GM12878 (cell line): Measurements from ENCODE around the gene CDPF1. TPM values are rescaled to one million over a fixed set of nuclear protein-coding genes. Genes with fewer than 3 reads are reported as not detected.

Source experiments
- ATAC-seq: fragments of 200-7000 bp; cut with Tn5 transposase; 3 replicates; pipeline ENCODE4 v1.9.1; 2020; ENCODE audit warnings: mild to moderate bottlenecking, moderate library complexity
- BruUV-seq: library from RNA; stranded (reverse); fragments of 400-500 nt; replicated peaks from 2 replicates; lab custom pipeline; 2021; lab: Mats Ljungman, UMichigan
- CTCF ChIA-PET: fragments of 300-600 bp; sonication (Branson Sonifier 250); formaldehyde crosslinking; extraction: SDS; loops from one replicate; lab custom pipeline; 2021; ENCODE audit warnings: inconsistent platforms; lab: Yijun Ruan, JAX
- POLR2A ChIA-PET: fragments of 350-600 bp; formaldehyde crosslinking; extraction: SDS; loops from one replicate; lab custom pipeline; 2021; ENCODE audit warnings: inconsistent platforms; lab: Charles Lee
- RAD21 ChIA-PET: fragments of 300-600 bp; sonication (Branson Sonifier 250); formaldehyde crosslinking; loops from one replicate; lab custom pipeline; 2023; ENCODE audit warnings: antibody characterized with exemption; ENCODE audit not compliant: unreplicated experiment; lab: Charles Lee
- SMC1A ChIA-PET: fragments of 300-600 bp; sonication (Branson Sonifier 250); formaldehyde crosslinking; loops from one replicate; lab custom pipeline; 2023; ENCODE audit not compliant: unreplicated experiment, uncharacterized antibody; lab: Charles Lee
- DNase-seq: peaks from one replicate; pipeline ENCODE4 v3.0.0-alpha.2; 2011; ENCODE audit warnings: low read depth, low spot score
- FAIRE-seq: peaks from 3 replicates; lab custom pipeline; 2011; peaks lifted over from hg19 to GRCh38; lab: Jason Lieb, UNC
- H2AFZ ChIP-seq: 2 replicates; pipeline ENCODE4 v1.6.0; 2011; ENCODE audit warnings: low read depth, low read length, control low read depth; ENCODE audit not compliant: control insufficient read depth
- H3K27ac ChIP-seq: 2 replicates; pipeline ENCODE4 v1.5.1; 2011; ENCODE audit warnings: control low read depth; ENCODE audit not compliant: control insufficient read depth, insufficient read depth
- H3K27me3 ChIP-seq, 2 experiments: replicated peaks in 1 of 2; 2 replicates each; pipeline versions ENCODE4 v1.6.0 to v1.6.1; 2011; ENCODE audit warnings: low read length in 1 of 2; ENCODE audit not compliant: control insufficient read depth in 2 of 2, insufficient read depth in 2 of 2
- H3K36me3 ChIP-seq, 2 experiments: 2 replicates each; pipeline ENCODE4 v1.5.1; 2011; ENCODE audit warnings: low read length in 1 of 2; ENCODE audit not compliant: control insufficient read depth in 2 of 2, insufficient read depth in 2 of 2
- H3K4me1 ChIP-seq: 2 replicates; pipeline ENCODE4 v1.6.1; 2011; ENCODE audit warnings: mild to moderate bottlenecking, low read length, moderate library complexity, mixed read lengths; ENCODE audit not compliant: control insufficient read depth, insufficient read depth
- H3K4me2 ChIP-seq: 2 replicates; pipeline ENCODE4 v1.6.0; 2011; ENCODE audit warnings: control low read depth; ENCODE audit not compliant: control insufficient read depth, insufficient read depth
- H3K4me3 ChIP-seq: fragments of 200-600 bp; sonication (generic); 2 replicates; pipeline ENCODE4 v1.5.1; 2016
- H3K79me2 ChIP-seq: 2 replicates; pipeline ENCODE4 v1.6.0; 2011; ENCODE audit warnings: low read length; ENCODE audit not compliant: control insufficient read depth, insufficient read depth
- H3K9ac ChIP-seq: 2 replicates; pipeline ENCODE4 v1.8.0; 2011; ENCODE audit warnings: low read length, control low read depth, mixed read lengths; ENCODE audit not compliant: control insufficient read depth, insufficient read depth
- H3K9me3 ChIP-seq: replicated peaks from 3 replicates; pipeline ENCODE4 v1.5.1; 2011; ENCODE audit warnings: mild to moderate bottlenecking, low read length; ENCODE audit not compliant: control insufficient read depth, insufficient read depth
- H4K20me1 ChIP-seq: 2 replicates; pipeline ENCODE4 v1.6.0; 2011; ENCODE audit not compliant: control insufficient read depth, insufficient read depth
- DPF2 ChIP-seq: fragments of 450-650 bp; IDR thresholded peaks from 2 replicates; pipeline ENCODE4 v1.6.1; 2017; ENCODE audit warnings: mild to moderate bottlenecking
- HDAC6 ChIP-seq: fragments of 200-600 bp; sonication (generic); IDR thresholded peaks from one replicate; pipeline ENCODE4 v1.8.0; 2017; ENCODE audit warnings: antibody characterized with exemption; ENCODE audit not compliant: unreplicated experiment
- JUNB ChIP-seq: IDR thresholded peaks from 2 replicates; pipeline ENCODE4 v1.6.1; 2016; ENCODE audit warnings: antibody characterized with exemption, mild to moderate bottlenecking
- MXI1 ChIP-seq: fragments of 150-350 bp; IDR thresholded peaks from 2 replicates; pipeline ENCODE4 v1.6.1; 2011; ENCODE audit warnings: low read depth, mild to moderate bottlenecking, inconsistent platforms, low read length, improper control_type of control experiment
- NBN ChIP-seq: fragments of 450-650 bp; IDR thresholded peaks from 2 replicates; pipeline ENCODE4 v1.6.1; 2016
- POLR2A ChIP-seq: IDR thresholded peaks from 2 replicates; pipeline ENCODE4 v1.6.1; 2011; ENCODE audit warnings: low read depth, mild to moderate bottlenecking, low read length
- RAD51 ChIP-seq: fragments of 450-650 bp; IDR thresholded peaks from 2 replicates; pipeline ENCODE4 v1.6.1; 2016; ENCODE audit warnings: moderate library complexity, mild to moderate bottlenecking, inconsistent platforms
- RBBP5 ChIP-seq: fragments of 200-600 bp; sonication (generic); conservative IDR thresholded peaks from 2 replicates; pipeline ENCODE4 v1.6.1; 2016
- SIN3A ChIP-seq: IDR thresholded peaks from 2 replicates; pipeline ENCODE4 v1.6.1; 2012; ENCODE audit warnings: low read depth, low read length, improper control_type of control experiment
- SMAD1 ChIP-seq: fragments of 450-650 bp; IDR thresholded peaks from 2 replicates; pipeline ENCODE4 v1.6.1; 2018; ENCODE audit warnings: mild to moderate bottlenecking, low read depth; ENCODE audit not compliant: partially characterized antibody
- SMAD5 ChIP-seq: IDR thresholded peaks from 2 replicates; pipeline ENCODE4 v1.6.1; 2016; ENCODE audit warnings: antibody characterized with exemption, low read depth
- SP1 ChIP-seq: IDR thresholded peaks from one replicate; pipeline ENCODE4 v1.6.1; 2011; ENCODE audit warnings: low read depth, low read length
- STAT3 ChIP-seq: IDR thresholded peaks from 2 replicates; pipeline ENCODE4 v1.6.1; 2011; ENCODE audit warnings: low read depth, low read length, improper control_type of control experiment
- SUPT20H ChIP-seq: IDR thresholded peaks from 2 replicates; pipeline ENCODE4 v1.6.1; 2011; ENCODE audit warnings: low read depth, mild to moderate bottlenecking, low read length, moderate library complexity, borderline replicate concordance; ENCODE audit not compliant: control insufficient read depth
- ZNF24 ChIP-seq: fragments of 450-650 bp; IDR thresholded peaks from 2 replicates; pipeline ENCODE4 v1.6.1; 2017; ENCODE audit warnings: antibody characterized with exemption, mild to moderate bottlenecking
- ZNF274 ChIP-seq: IDR thresholded peaks from one replicate; pipeline ENCODE4 v1.8.0; 2011; ENCODE audit not compliant: insufficient read length, insufficient read depth
- ZNF384 ChIP-seq: IDR thresholded peaks from 2 replicates; pipeline ENCODE4 v1.6.1; 2012; ENCODE audit warnings: low read depth, mild to moderate bottlenecking, low read length, improper control_type of control experiment, borderline replicate concordance
- ZNF622 ChIP-seq: fragments of 450-650 bp; IDR thresholded peaks from 2 replicates; pipeline ENCODE4 v1.6.1; 2017; ENCODE audit warnings: mild to moderate bottlenecking, inconsistent platforms
- WGBS: methylation state at CpG from one replicate; pipeline ENCODE4 v1.1.6; 2016; ENCODE audit warnings: low lambda C conversion rate; ENCODE audit not compliant: insufficient replicate concordance, insufficient coverage; ENCODE audit errors: missing lambda C conversion rate; 5-methylcytosine and 5-hydroxymethylcytosine counted together
- in situ Hi-C: fragments of 300-500 bp; cut with MboI; formaldehyde crosslinking; loops from 9 replicates; pipeline ENCODE4 v1.14.3; 2018; ENCODE audit warnings: mixed read lengths
- intact Hi-C: fragments of 100-400 bp; cut with micrococcal nuclease; formaldehyde crosslinking; loops from one replicate; pipeline ENCODE4 v1.14.2; 2022; ENCODE audit not compliant: unreplicated experiment
- polyA plus RNA-seq, 11 experiments: library from polyadenylated mRNA; depleted of rRNA in 4 of 11; unstranded in 6 of 11; stranded (reverse) in 5 of 11; fragments of >200 nt; fragmentation: Nextera tagmentation in 4 of 11; fragmentation: Illumina TruSeq in 1 of 11; extraction: Ambion mirVana in 4 of 11; extraction: Trizol in 1 of 11; gene quantifications; 1 replicate in 1 of 11; 2 replicates in 10 of 11; pipeline versions ENCODE4 v1.2.1 to v1.2.3, GENCODE V29; 2011 to 2016; ENCODE audit warnings: inconsistent platforms in 2 of 11, missing spikeins in 2 of 11, low read depth in 1 of 11
- total RNA-seq, 4 experiments: library from RNA; depleted of rRNA in 3 of 4; stranded (reverse); fragments of >200 nt in 3 of 4; fragmentation: Illumina TruSeq in 1 of 4; extraction: Trizol in 1 of 4; gene quantifications; 2 replicates each; pipeline versions ENCODE4 v1.2.1 to v1.2.3, GENCODE V29; 2013 to 2021
- TF ChIP-seq, protein P1 (sequence below): fragments of 450-650 bp; IDR thresholded peaks from 2 replicates; pipeline ENCODE4 v1.6.1; 2017; ENCODE audit warnings: mild to moderate bottlenecking, moderate library complexity

Gene CDPF1
- total and polyA plus RNA-seq, 10 of the 15 experiments (the other 5 are each of a cell fraction or from before 2014, with no cell fraction given): 1.0 to 22.4 (median 7.9) TPM

GRCh38 chr22:46244771-46245170 lies 5.3 kb downstream of the CDPF1 start:
- Histone ChIP-seq H3K36me3 (no peaks in the 10 kb centered on the region), H4K20me1 (no peaks in the 10 kb centered on the region), H2AFZ (no peak overlapping the region), H3K79me2 (peaks cover 4% of the 10 kb centered on the region), H3K27ac (no peak overlapping the region), H3K4me3 (no peak overlapping the region), H3K4me1 (peaks cover 4% of the 10 kb centered on the region), H3K9ac (no peak overlapping the region), H3K9me3 (no peaks in the 10 kb centered on the region), H3K27me3 (no peaks in the 10 kb centered on the region), H3K4me2 (no peak overlapping the region)
- DNase-seq: no peak
- intact Hi-C loops: no loop called here
- FAIRE-seq: no peak
- RAD21 ChIA-PET: interaction anchor here (0.9 kb wide), 1 partner anchor 52 kb away, joined by 4 read pairs; the partner anchor contains the start of gene GTSE1
- no peak for TF ChIP-seq DPF2
- TF ChIP-seq STAT3: no peak
- no peak for TF ChIP-seq RAD51
- no peak for TF ChIP-seq JUNB
- TF ChIP-seq ZNF622: no peak
- TF ChIP-seq SMAD1: no peak
- no peak for TF ChIP-seq SP1
- no peak for TF ChIP-seq POLR2A
- no peak for TF ChIP-seq SUPT20H
- no peak for TF ChIP-seq SMAD5
- TF ChIP-seq RBBP5: no peak
- TF ChIP-seq ZNF384: no peak
- TF ChIP-seq HDAC6: no peak
- TF ChIP-seq, protein P1, sequence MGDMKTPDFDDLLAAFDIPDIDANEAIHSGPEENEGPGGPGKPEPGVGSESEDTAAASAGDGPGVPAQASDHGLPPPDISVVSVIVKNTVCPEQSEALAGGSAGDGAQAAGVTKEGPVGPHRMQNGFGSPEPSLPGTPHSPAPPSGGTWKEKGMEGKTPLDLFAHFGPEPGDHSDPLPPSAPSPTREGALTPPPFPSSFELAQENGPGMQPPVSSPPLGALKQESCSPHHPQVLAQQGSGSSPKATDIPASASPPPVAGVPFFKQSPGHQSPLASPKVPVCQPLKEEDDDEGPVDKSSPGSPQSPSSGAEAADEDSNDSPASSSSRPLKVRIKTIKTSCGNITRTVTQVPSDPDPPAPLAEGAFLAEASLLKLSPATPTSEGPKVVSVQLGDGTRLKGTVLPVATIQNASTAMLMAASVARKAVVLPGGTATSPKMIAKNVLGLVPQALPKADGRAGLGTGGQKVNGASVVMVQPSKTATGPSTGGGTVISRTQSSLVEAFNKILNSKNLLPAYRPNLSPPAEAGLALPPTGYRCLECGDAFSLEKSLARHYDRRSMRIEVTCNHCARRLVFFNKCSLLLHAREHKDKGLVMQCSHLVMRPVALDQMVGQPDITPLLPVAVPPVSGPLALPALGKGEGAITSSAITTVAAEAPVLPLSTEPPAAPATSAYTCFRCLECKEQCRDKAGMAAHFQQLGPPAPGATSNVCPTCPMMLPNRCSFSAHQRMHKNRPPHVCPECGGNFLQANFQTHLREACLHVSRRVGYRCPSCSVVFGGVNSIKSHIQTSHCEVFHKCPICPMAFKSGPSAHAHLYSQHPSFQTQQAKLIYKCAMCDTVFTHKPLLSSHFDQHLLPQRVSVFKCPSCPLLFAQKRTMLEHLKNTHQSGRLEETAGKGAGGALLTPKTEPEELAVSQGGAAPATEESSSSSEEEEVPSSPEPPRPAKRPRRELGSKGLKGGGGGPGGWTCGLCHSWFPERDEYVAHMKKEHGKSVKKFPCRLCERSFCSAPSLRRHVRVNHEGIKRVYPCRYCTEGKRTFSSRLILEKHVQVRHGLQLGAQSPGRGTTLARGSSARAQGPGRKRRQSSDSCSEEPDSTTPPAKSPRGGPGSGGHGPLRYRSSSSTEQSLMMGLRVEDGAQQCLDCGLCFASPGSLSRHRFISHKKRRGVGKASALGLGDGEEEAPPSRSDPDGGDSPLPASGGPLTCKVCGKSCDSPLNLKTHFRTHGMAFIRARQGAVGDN: no peak
- TF ChIP-seq ZNF24: no peak
- TF ChIP-seq MXI1: no peak
- TF ChIP-seq ZNF274: no peak
- TF ChIP-seq SIN3A: no peak
- no peak for TF ChIP-seq NBN
- no TSS peak for BruUV-seq
- POLR2A ChIA-PET: no interaction called here
- no peak for ATAC-seq
- SMC1A ChIA-PET: no interaction called here
- 82% methylated on average over 9 of the region's 9 CpGs for WGBS
- CTCF ChIA-PET: no interaction called here
- in situ Hi-C loops: no loop called here
